Keratinocyte (primary cell): ENCODE results near the gene SH2D3C. TPM values are rescaled to one million over a fixed set of nuclear protein-coding genes. Genes with fewer than 3 reads are reported as not detected.

Source experiments
- DNase-seq: peaks from one replicate; pipeline ENCODE4 v3.0.0-alpha.2; 2011; ENCODE audit warnings: low read depth, missing footprints, low spot score
- FAIRE-seq: peaks from 2 replicates; lab custom pipeline; 2011; peaks lifted over from hg19 to GRCh38; lab: Jason Lieb, UNC
- H2AFZ ChIP-seq: 2 replicates; pipeline ENCODE4 v1.6.0; 2012; ENCODE audit warnings: low read length, control low read depth, inconsistent platforms; ENCODE audit not compliant: control insufficient read depth
- H3K27ac ChIP-seq: 2 replicates; pipeline ENCODE4 v1.5.1; 2011; ENCODE audit warnings: low read length; ENCODE audit not compliant: control insufficient read depth, insufficient read depth
- H3K27me3 ChIP-seq: 3 replicates; pipeline ENCODE4 v1.6.0; 2011; ENCODE audit warnings: low read length; ENCODE audit not compliant: control insufficient read depth, insufficient read depth; ENCODE audit errors: extremely low read depth
- H3K36me3 ChIP-seq, 2 experiments: 2 replicates in 1 of 2; 3 replicates in 1 of 2; pipeline ENCODE4 v1.5.1; 2011; ENCODE audit warnings: low read length in 2 of 2, mild to moderate bottlenecking in 1 of 2; ENCODE audit not compliant: control insufficient read depth in 2 of 2, insufficient read depth in 2 of 2; ENCODE audit errors: extremely low read depth in 1 of 2
- H3K4me1 ChIP-seq: 3 replicates; pipeline ENCODE4 v1.5.1; 2011; ENCODE audit warnings: low read length; ENCODE audit not compliant: control insufficient read depth, insufficient read depth; ENCODE audit errors: extremely low read depth
- H3K4me2 ChIP-seq: 3 replicates; pipeline ENCODE4 v1.6.0; 2011; ENCODE audit warnings: low read depth, low read length; ENCODE audit not compliant: control insufficient read depth, insufficient read depth; ENCODE audit errors: extremely low read depth
- H3K4me3 ChIP-seq, 3 experiments: fragments of 200-600 bp in 1 of 3; sonication (generic) in 1 of 3; 2 replicates in 2 of 3; 3 replicates in 1 of 3; pipeline ENCODE4 v1.5.1; 2011 to 2016; ENCODE audit warnings: low read length in 3 of 3, mild to moderate bottlenecking in 3 of 3, control low read depth in 2 of 3, inconsistent platforms in 1 of 3, low read depth in 1 of 3, mixed read lengths in 1 of 3, mixed run types in 1 of 3, moderate library complexity in 1 of 3; ENCODE audit not compliant: control insufficient read depth in 2 of 3, insufficient read depth in 2 of 3; ENCODE audit errors: extremely low read depth in 1 of 3
- H3K79me2 ChIP-seq: 2 replicates; pipeline ENCODE4 v1.6.0; 2012; ENCODE audit warnings: low read length; ENCODE audit not compliant: control insufficient read depth, insufficient read depth
- H3K9ac ChIP-seq: 3 replicates; pipeline ENCODE4 v1.6.0; 2011; ENCODE audit warnings: low read length; ENCODE audit not compliant: control insufficient read depth, insufficient read depth; ENCODE audit errors: extremely low read depth
- H3K9me1 ChIP-seq: 3 replicates; pipeline ENCODE4 v1.6.0; 2011; ENCODE audit warnings: low read length; ENCODE audit not compliant: control insufficient read depth, insufficient read depth; ENCODE audit errors: extremely low read depth
- H3K9me3 ChIP-seq: 2 replicates; pipeline ENCODE4 v1.5.1; 2012; ENCODE audit warnings: low read depth, low read length; ENCODE audit not compliant: control insufficient read depth
- H4K20me1 ChIP-seq: 3 replicates; pipeline ENCODE4 v1.6.0; 2011; ENCODE audit warnings: low read length; ENCODE audit not compliant: control insufficient read depth, insufficient read depth; ENCODE audit errors: extremely low read depth
- EZH2 ChIP-seq: IDR thresholded peaks from one replicate; pipeline ENCODE4 v1.6.1; 2012; ENCODE audit warnings: inconsistent platforms, mild to moderate bottlenecking, low read length, moderate library complexity
- dilution Hi-C: fragments of 300-500 bp; cut with MboI; formaldehyde crosslinking; loops from one replicate; pipeline ENCODE4 v1.7.0; 2020; ENCODE audit warnings: low sequenced_read_pairs; ENCODE audit not compliant: extremely low pct_ligation_motif_present
- polyA plus RNA-seq, 5 experiments: library from polyadenylated mRNA; depleted of rRNA in 3 of 5; stranded (reverse) in 3 of 5; stranded (forward) in 1 of 5; unstranded in 1 of 5; fragments of >200 nt; gene quantifications; 1 replicate in 1 of 5; 2 replicates in 3 of 5; 3 replicates in 1 of 5; pipeline versions ENCODE4 v1.2.1 to v1.2.3, GENCODE V29; 2011 to 2012; ENCODE audit warnings: missing spikeins in 2 of 5, low read depth in 1 of 5, low replicate concordance in 1 of 5
- TF ChIP-seq, protein P1 (sequence below), 3 experiments: IDR thresholded peaks in 1 of 3; conservative IDR thresholded peaks in 1 of 3; optimal IDR thresholded peaks in 1 of 3; 2 replicates in 2 of 3; 3 replicates in 1 of 3; pipeline versions ENCODE3 to v1.5.1; 2011; ENCODE audit warnings: low read length in 3 of 3, mild to moderate bottlenecking in 3 of 3, moderate library complexity in 2 of 3, control low read depth in 1 of 3, inconsistent platforms in 1 of 3; ENCODE audit not compliant: insufficient read depth in 2 of 3; ENCODE audit errors: extremely low read depth in 1 of 3

The SH2D3C gene
- polyA plus RNA-seq, 1 donor (not counting 4 experiments of a cell fraction or from before 2014, with no cell fraction given), result 0.12 TPM

DNA sequence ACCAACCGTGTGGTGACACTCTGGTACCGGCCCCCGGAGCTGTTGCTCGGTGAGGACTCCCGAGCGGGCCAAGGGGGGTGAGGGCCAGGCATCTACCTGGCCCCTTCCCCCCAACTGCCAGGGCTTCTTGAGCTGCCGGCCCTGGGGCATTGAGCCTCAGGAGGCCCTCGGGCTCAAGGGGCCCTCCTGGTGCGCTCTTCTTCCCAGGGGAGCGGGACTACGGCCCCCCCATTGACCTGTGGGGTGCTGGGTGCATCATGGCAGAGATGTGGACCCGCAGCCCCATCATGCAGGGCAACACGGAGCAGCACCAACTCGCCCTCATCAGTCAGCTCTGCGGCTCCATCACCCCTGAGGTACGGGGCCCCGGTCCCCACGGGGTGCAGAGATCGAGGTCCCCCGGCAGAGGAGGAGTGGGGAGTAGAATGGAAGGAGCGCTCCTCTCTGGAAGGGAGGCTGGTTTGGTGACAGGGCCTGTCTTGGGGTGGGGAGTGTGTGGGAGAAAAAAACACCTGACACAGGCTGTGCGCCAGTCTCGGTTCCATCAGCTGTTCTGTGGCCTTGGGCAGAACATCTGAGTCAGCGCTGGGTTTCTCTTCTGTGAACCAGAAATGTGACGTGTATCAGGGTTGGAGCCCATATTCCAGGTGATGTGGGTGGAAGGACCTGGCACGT, 10.0 kb upstream of the SH2D3C start:
- DNase-seq (no peak), FAIRE-seq (no peak)
- Histone ChIP-seq H4K20me1 (peaks cover 25% of the 10 kb centered on the region), H3K27me3 (no peaks in the 10 kb centered on the region), H3K4me2 (no peak overlapping the region), H3K9me3 (no peaks in the 10 kb centered on the region), H3K79me2 (peaks cover 50% of the 10 kb centered on the region), H3K36me3 (peaks cover 42 to 43% of the 10 kb centered on the region in 2 experiments), H3K9me1 (no peaks in the 10 kb centered on the region), H2AFZ (no peak overlapping the region), H3K9ac (no peak overlapping the region), H3K4me1 (peaks cover 15% of the 10 kb centered on the region), H3K27ac (peak overlapping the region; percentile 6), H3K4me3 (no peak overlapping the region)
- dilution Hi-C loops, result no loop called here
- no peak for TF ChIP-seq EZH2
- TF ChIP-seq, protein P1, sequence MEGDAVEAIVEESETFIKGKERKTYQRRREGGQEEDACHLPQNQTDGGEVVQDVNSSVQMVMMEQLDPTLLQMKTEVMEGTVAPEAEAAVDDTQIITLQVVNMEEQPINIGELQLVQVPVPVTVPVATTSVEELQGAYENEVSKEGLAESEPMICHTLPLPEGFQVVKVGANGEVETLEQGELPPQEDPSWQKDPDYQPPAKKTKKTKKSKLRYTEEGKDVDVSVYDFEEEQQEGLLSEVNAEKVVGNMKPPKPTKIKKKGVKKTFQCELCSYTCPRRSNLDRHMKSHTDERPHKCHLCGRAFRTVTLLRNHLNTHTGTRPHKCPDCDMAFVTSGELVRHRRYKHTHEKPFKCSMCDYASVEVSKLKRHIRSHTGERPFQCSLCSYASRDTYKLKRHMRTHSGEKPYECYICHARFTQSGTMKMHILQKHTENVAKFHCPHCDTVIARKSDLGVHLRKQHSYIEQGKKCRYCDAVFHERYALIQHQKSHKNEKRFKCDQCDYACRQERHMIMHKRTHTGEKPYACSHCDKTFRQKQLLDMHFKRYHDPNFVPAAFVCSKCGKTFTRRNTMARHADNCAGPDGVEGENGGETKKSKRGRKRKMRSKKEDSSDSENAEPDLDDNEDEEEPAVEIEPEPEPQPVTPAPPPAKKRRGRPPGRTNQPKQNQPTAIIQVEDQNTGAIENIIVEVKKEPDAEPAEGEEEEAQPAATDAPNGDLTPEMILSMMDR (optimal IDR thresholded peaks at IDR 0.05 in 1 of 3, IDR thresholded peaks at IDR 0.05 in 1 of 3, conservative IDR thresholded peaks at IDR 0.05 in 1 of 3; ENCODE audit: extremely low read depth in 1 of 3, insufficient read depth in 2 of 3, low read length in 3 of 3), result no peak

DNA sequence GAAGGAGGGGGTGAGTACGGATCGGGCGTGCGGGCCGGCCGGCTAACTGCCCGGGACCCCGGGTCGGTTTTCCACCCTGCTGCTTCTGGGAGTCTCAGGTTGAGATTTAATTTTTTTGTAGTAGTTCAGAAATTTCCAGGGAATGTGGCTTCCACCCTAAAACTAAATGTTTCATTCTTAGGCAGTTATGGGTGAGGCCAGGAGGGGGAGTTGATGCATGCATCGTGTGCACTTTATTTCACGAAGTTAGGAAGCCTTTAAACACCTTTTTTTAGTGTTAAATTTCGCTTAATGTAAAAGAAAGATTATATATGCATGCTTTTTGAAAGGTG, 8.3 kb upstream of the SH2D3C start:
- H2AFZ ChIP-seq, result no peak overlapping the region
- DNase-seq (no peak), FAIRE-seq (no peak)
- H3K79me2 ChIP-seq, result peaks cover 50% of the 10 kb centered on the region
- no peaks in the 10 kb centered on the region for H3K27me3 ChIP-seq
- peak overlapping the region; percentile 88 for H3K9ac ChIP-seq
- H3K4me1 ChIP-seq, result peaks cover 15% of the 10 kb centered on the region
- no peaks in the 10 kb centered on the region for H3K9me1 ChIP-seq
- H3K36me3 ChIP-seq, result peaks cover 35 to 37% of the 10 kb centered on the region in 2 experiments
- H3K9me3 ChIP-seq, result no peaks in the 10 kb centered on the region
- peak overlapping the region; percentile 89 to 95 (median 95) for H3K4me3 ChIP-seq
- TF ChIP-seq, protein P1 (optimal IDR thresholded peaks at IDR 0.05 in 1 of 3, IDR thresholded peaks at IDR 0.05 in 1 of 3, conservative IDR thresholded peaks at IDR 0.05 in 1 of 3; ENCODE audit: extremely low read depth in 1 of 3, insufficient read depth in 2 of 3, low read length in 3 of 3), result peak; percentile 28 to 59 (median 49)
- no peak for TF ChIP-seq EZH2
- H4K20me1 ChIP-seq, result peaks cover 25% of the 10 kb centered on the region
- peak overlapping the region; percentile 83 for H3K27ac ChIP-seq
- peak overlapping the region; percentile 80 for H3K4me2 ChIP-seq
- dilution Hi-C loops, result no loop called here
